Activated CD8-positive, alpha-beta T cell treated with anti-CD3 and anti-CD28 coated beads for 36 hours (primary cell): ENCODE measurements around the gene PRKN. TPM values are rescaled to one million over a fixed set of nuclear protein-coding genes. Genes with fewer than 3 reads are reported as not detected.

Source experiments
- ATAC-seq: fragments of 200-7000 bp; cut with Tn5 transposase; one replicate; pipeline ENCODE4 v1.10.0; 2021; ENCODE audit warnings: mild to moderate bottlenecking, moderate library complexity
- CTCF ChIA-PET: fragments of 350-600 bp; sonication (Branson Sonifier 250); formaldehyde crosslinking; loops from one replicate; lab custom pipeline; 2021; ENCODE audit warnings: antibody characterized with exemption; lab: Charles Lee
- POLR2A ChIA-PET: fragments of 350-600 bp; sonication (Branson Sonifier 250); formaldehyde crosslinking; loops from one replicate; lab custom pipeline; 2021; ENCODE audit warnings: antibody characterized with exemption; lab: Charles Lee
- DNase-seq: peaks from one replicate; pipeline ENCODE4 v3.0.0-alpha.2; 2020
- H3K27ac Mint-ChIP-seq: one replicate; pipeline ENCODE4 v1.8.0; 2021; ENCODE audit warnings: mild to moderate bottlenecking, mixed read lengths
- H3K27me3 Mint-ChIP-seq: one replicate; pipeline ENCODE4 v1.8.0; 2021; ENCODE audit warnings: mixed read lengths
- H3K36me3 Mint-ChIP-seq: one replicate; pipeline ENCODE4 v1.8.0; 2021; ENCODE audit warnings: low read depth, mixed read lengths
- H3K4me1 Mint-ChIP-seq: one replicate; pipeline ENCODE4 v1.8.0; 2021; ENCODE audit warnings: low read depth, mixed read lengths
- H3K4me3 Mint-ChIP-seq: one replicate; pipeline ENCODE4 v1.8.0; 2021; ENCODE audit warnings: mild to moderate bottlenecking, moderate library complexity, mixed read lengths
- H3K9me3 Mint-ChIP-seq: one replicate; pipeline ENCODE4 v1.8.0; 2021; ENCODE audit warnings: mixed read lengths
- intact Hi-C: fragments of 100-400 bp; cut with micrococcal nuclease; formaldehyde crosslinking; loops from one replicate; pipeline ENCODE4 v1.10.0; 2022
- total RNA-seq, 2 experiments: library from RNA; stranded (reverse); gene quantifications; one replicate each; pipeline ENCODE4 v1.2.3, GENCODE V29; 2021
- TF ChIP-seq, protein P1 (sequence below): fragments of 200-600 bp; IDR thresholded peaks from one replicate; pipeline ENCODE4 v1.8.0; 2022; ENCODE audit warnings: antibody characterized with exemption, mild to moderate bottlenecking

Gene PRKN
- total RNA-seq, 2 experiments from 2014 or later, result 1.2 to 1.4 TPM

DNA sequence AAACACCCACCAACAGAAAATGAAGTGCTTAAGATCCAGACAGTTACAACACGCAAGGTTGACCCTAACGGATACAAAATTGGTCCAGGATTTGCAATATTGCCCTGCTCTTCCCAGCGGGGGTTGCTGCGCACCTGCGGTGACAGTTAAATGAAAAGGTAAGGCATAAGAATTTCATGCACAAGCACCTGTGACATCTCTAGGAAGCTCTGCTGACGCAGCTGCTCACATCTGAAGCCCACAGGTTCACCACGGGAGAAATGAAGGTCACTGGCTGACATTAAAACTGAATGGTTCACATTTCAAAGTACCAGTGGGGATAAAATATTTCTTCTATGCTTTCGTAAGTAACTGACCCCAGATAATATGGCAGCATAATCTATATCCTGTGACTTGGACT is 764.4 kb downstream of the PRKN start:
- intact Hi-C loops, result no loop called here
- H3K36me3 Mint-ChIP-seq, result no peaks in the 10 kb centered on the region
- CTCF ChIA-PET, result no interaction called here

DNA sequence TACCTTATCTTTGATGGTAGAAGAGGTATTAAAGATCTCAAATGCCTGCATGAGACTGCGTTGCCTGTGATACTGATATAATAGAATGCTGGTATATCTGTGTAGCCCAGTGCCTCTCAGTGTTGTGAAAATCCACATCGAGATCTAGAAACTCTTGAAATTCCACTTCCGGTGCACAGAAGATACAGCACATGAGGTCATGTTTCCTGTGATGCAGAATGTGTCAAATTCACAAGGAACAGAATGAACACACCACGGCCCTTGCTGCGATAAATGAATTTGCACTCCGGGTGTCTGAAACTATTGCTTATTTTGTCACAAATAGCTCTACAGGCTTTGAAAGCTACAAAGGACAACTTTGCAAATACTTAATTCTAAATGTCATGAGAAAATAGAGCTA is 765.8 kb downstream of the PRKN start:
- CTCF ChIA-PET, result interaction anchor here (0.6 to 0.9 kb wide), 2 partner anchors 101 to 543 kb away, joined by 3 read pairs; no protein-coding TSS in a partner anchor
- H3K27ac Mint-ChIP-seq, result no peak overlapping the region
- intact Hi-C loops, result no loop called here
- DNase-seq (no peak), ATAC-seq (no peak)
- H3K4me1 Mint-ChIP-seq, result no peaks in the 10 kb centered on the region
- H3K4me3 Mint-ChIP-seq, result no peak overlapping the region
- TF ChIP-seq, protein P1, sequence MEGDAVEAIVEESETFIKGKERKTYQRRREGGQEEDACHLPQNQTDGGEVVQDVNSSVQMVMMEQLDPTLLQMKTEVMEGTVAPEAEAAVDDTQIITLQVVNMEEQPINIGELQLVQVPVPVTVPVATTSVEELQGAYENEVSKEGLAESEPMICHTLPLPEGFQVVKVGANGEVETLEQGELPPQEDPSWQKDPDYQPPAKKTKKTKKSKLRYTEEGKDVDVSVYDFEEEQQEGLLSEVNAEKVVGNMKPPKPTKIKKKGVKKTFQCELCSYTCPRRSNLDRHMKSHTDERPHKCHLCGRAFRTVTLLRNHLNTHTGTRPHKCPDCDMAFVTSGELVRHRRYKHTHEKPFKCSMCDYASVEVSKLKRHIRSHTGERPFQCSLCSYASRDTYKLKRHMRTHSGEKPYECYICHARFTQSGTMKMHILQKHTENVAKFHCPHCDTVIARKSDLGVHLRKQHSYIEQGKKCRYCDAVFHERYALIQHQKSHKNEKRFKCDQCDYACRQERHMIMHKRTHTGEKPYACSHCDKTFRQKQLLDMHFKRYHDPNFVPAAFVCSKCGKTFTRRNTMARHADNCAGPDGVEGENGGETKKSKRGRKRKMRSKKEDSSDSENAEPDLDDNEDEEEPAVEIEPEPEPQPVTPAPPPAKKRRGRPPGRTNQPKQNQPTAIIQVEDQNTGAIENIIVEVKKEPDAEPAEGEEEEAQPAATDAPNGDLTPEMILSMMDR, result no peak
- no peaks in the 10 kb centered on the region for H3K9me3 Mint-ChIP-seq
- H3K27me3 Mint-ChIP-seq, result no peaks in the 10 kb centered on the region
- POLR2A ChIA-PET, result no interaction called here
- no peaks in the 10 kb centered on the region for H3K36me3 Mint-ChIP-seq

More for the DNA sequence above, 764.4 kb downstream of the PRKN start:
- POLR2A ChIA-PET, result no interaction called here
- Mint-ChIP-seq H3K4me3 (no peak overlapping the region), H3K4me1 (no peaks in the 10 kb centered on the region), H3K27ac (no peak overlapping the region), H3K27me3 (no peaks in the 10 kb centered on the region), H3K9me3 (no peaks in the 10 kb centered on the region)
- TF ChIP-seq, protein P1, result no peak
- no peak for ATAC-seq
- DNase-seq, result no peak

DNA sequence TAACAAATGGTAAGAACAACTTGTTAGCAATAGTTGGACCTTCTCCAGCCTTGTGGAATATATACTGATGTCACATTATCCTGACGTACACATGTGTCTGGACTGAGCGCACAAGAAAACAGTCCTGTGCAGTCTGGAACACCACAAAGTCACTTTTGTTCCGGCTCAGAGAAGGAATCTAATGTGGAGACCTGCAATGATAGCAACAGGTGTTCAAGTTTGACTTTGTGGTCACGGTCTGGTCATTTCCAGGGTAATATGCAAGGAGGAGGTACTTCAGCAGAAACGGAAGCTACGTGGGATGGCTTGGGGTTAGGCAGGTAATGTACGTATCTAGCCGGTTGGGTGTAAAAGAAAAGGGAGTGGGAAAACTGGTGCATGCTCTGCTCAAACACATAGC is 766.5 kb downstream of the PRKN start:
- ATAC-seq (no peak), DNase-seq (no peak)
- POLR2A ChIA-PET, result no interaction called here
- TF ChIP-seq, protein P1, result no peak
- Mint-ChIP-seq H3K9me3 (no peaks in the 10 kb centered on the region), H3K27me3 (no peaks in the 10 kb centered on the region), H3K4me1 (no peaks in the 10 kb centered on the region), H3K27ac (no peak overlapping the region), H3K4me3 (no peak overlapping the region), H3K36me3 (no peaks in the 10 kb centered on the region)
- CTCF ChIA-PET, result no interaction called here
- intact Hi-C loops, result no loop called here

DNA sequence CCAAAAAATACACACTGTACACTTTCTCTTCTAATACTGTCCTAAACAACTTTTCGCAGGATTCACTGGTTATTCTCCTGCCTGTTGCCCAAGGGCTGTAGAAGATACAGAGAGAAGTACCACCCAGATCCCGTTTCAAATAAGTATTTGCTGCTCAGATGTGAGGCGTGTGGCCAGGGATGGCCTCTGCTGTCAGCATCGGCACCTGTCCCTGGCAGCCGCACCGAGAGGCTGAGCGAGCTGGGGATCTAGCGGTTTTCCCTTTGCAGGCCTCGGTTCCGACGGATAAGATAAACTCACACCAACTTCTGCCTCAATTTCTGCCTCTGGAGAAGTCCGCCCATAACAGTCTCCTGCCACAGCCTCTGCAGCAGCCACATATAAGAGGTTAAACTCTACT is 768.5 kb downstream of the PRKN start:
- Mint-ChIP-seq H3K4me1 (no peaks in the 10 kb centered on the region), H3K27ac (no peak overlapping the region), H3K36me3 (no peaks in the 10 kb centered on the region), H3K4me3 (no peak overlapping the region), H3K27me3 (no peaks in the 10 kb centered on the region), H3K9me3 (no peaks in the 10 kb centered on the region)
- ChIA-PET POLR2A (no interaction called here), CTCF (no interaction called here)
- ATAC-seq, result no peak
- intact Hi-C loops, result no loop called here
- no peak for DNase-seq
- TF ChIP-seq, protein P1, result no peak

DNA sequence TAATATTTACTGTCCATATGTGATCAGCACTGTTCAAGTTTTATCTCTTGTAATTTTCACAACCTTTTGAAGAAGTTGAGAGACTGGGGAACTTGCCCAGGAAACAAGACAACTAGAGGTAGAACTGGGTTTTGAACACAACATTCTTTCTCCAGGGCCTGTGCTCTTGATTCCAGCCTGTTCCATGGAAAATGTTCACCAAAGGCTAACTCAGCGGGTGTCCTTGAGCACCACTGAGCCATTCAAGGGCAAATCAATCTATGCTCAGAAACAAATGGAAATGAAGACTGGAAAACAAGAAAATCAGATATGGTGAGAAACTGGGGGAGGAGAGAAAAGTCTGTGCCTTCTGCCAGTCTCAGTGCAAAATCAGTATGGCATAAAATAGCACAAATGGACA is 771.5 kb downstream of the PRKN start:
- TF ChIP-seq, protein P1, result no peak
- no peaks in the 10 kb centered on the region for H3K36me3 Mint-ChIP-seq
- POLR2A ChIA-PET, result no interaction called here
- no peak overlapping the region for H3K27ac Mint-ChIP-seq
- no peak overlapping the region for H3K4me3 Mint-ChIP-seq
- H3K27me3 Mint-ChIP-seq, result no peaks in the 10 kb centered on the region
- no peaks in the 10 kb centered on the region for H3K9me3 Mint-ChIP-seq
- ATAC-seq (no peak), DNase-seq (no peak)
- H3K4me1 Mint-ChIP-seq, result no peaks in the 10 kb centered on the region
- CTCF ChIA-PET, result no interaction called here
- intact Hi-C loops, result no loop called here
